Psoas muscle (tissue), 8 donors: ENCODE results near the gene CHD5. TPM values are rescaled to one million over a fixed set of nuclear protein-coding genes. Genes with fewer than 3 reads are reported as not detected.

Experiments used
- ATAC-seq, 4 donors: fragments of 200-7000 bp; cut with Tn5 transposase; one replicate each; pipeline ENCODE4 v1.9.1; 2020; ENCODE audit warnings: moderate library complexity in 3 of 4, mild to moderate bottlenecking in 2 of 4
- DNase-seq, 2 donors: peaks; one replicate each; pipeline ENCODE4 v3.0.0-alpha.2; 2020
- H3K27ac ChIP-seq: fragments of 200-600 bp; one replicate; pipeline ENCODE4 v1.8.0; 2022
- H3K27me3 ChIP-seq, 3 donors: fragments of 200-600 bp in 1 of 3; one replicate each; pipeline versions ENCODE4 v1.6.1 to v1.8.0; 2013 to 2022; ENCODE audit warnings: low read length in 2 of 3, mild to moderate bottlenecking in 2 of 3, moderate library complexity in 1 of 3; ENCODE audit not compliant: insufficient read depth in 3 of 3
- H3K36me3 ChIP-seq, 2 donors: fragments of 200-600 bp in 1 of 2; one replicate each; pipeline versions ENCODE4 v1.6.1 to v1.8.0; 2013 to 2022; ENCODE audit warnings: low read depth in 1 of 2, mild to moderate bottlenecking in 1 of 2, moderate library complexity in 1 of 2; ENCODE audit not compliant: insufficient read depth in 1 of 2
- H3K4me1 ChIP-seq: fragments of 200-600 bp; one replicate; pipeline ENCODE4 v1.8.0; 2022
- H3K4me3 ChIP-seq: fragments of 200-600 bp; one replicate; pipeline ENCODE4 v1.8.0; 2022; ENCODE audit warnings: mild to moderate bottlenecking
- H3K9me3 ChIP-seq: fragments of 200-600 bp; one replicate; pipeline ENCODE4 v1.8.0; 2022
- CTCF ChIP-seq: fragments of 200-600 bp; IDR thresholded peaks from one replicate; pipeline ENCODE4 v1.8.0; 2022; ENCODE audit warnings: antibody characterized with exemption
- WGBS, 3 donors: extraction: QIAGEN DNeasy Blood & Tissue Kit; methylation state at CpG; one replicate each; pipeline versions ENCODE4 v1.1.6 to v1.1.7; 2013; 5-methylcytosine and 5-hydroxymethylcytosine counted together
- intact Hi-C, 2 donors: fragments of 100-400 bp; cut with DNase I; formaldehyde crosslinking; loops; one replicate each; pipeline versions ENCODE4 v1.11.0 to v1.14.2; 2022
- polyA plus RNA-seq, 3 donors: library from polyadenylated mRNA; stranded (reverse); fragments of 200-250 nt; gene quantifications; one replicate each; pipeline ENCODE4 v1.2.3, GENCODE V29; 2013
- total RNA-seq, 4 donors: library from RNA; stranded (reverse); fragmentation: NEBNext Ultra II Directional in 2 of 4; extraction: Animal tissue kit (Norgen Biotek cat#: 25700) in 2 of 4; gene quantifications; one replicate each; pipeline versions ENCODE4 v1.2.1 to v1.2.4, GENCODE V29; 2021 to 2023
- donor health status: healthy with polysubstance abuse.
- donor health status: DM: no; HTN: no; CAD: no; lungs with moderate emphysema.
- donor health status: Bipolar disorder and iron deficiency.
- donor health status: healthy.
- donor health status: DM: yes; HTN: yes; CAD: no.
- donor health status: DM: no; HTN: no; CAD: no.
- donor health status: DM: no; HTN: no; CAD: no.
- donor health status: DM: yes; HTN: yes; CAD: no.

The CHD5 gene
- total and polyA plus RNA-seq, 7 donors, result 0.03 to 0.38 (median 0.24) TPM; not detected in 2

DNA sequence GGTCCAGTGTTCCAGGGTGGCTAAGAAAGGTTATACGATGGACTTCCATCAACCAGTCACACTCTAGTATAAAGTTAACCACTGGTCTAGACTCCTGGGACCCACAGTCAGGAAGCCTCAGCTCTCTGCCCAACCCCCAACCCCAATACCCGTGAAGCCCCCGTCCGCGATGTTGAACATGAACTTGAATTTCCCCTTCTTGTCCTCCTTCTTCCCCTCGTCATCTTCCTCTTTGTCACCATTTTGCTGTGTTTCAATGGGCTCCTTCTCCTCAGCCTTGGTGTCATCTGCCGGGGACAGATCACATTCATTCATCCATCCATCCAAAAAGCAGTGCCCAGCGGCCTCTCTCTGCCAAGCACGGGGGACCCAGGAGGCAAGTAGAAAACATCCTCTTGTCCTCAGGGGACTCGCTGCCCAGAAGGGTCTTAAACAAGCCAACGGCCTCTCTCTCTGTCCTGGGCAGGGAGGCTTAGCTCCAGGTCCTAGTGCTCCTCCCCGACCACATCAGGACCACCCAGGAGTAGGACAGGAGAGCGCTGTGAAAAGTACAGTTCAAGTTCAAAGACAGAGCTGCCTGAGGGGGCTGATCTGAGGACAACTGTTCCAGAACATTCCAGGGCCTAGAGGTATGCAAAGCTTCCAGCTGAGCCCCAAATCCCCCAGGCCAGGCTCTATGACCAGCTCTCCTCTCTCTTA lies 68.0 kb downstream of the CHD5 start:
- no peaks in the 10 kb centered on the region for H3K4me1 ChIP-seq
- 65 to 73% (median 69%) methylated on average over 13 of the region's 13 CpGs for WGBS, 3 donors
- no peak for TF ChIP-seq CTCF
- ATAC-seq (no peak), DNase-seq (no peak)
- no peaks in the 10 kb centered on the region for H3K36me3 ChIP-seq
- intact Hi-C loops, result no loop called here
- H3K9me3 ChIP-seq, result peaks cover 8% of the 10 kb centered on the region
- H3K4me3 ChIP-seq, result no peak overlapping the region
- H3K27me3 ChIP-seq, result peaks cover 0 to 21% (median 3%) of the 10 kb centered on the region in 3 donors
- H3K27ac ChIP-seq, result no peak overlapping the region

GRCh38 chr1:6111571-6111970 lies 68.5 kb downstream of the CHD5 start:
- ATAC-seq (no peak), DNase-seq (peak; percentile 6 to 40)
- no peaks in the 10 kb centered on the region for H3K4me1 ChIP-seq
- no peak overlapping the region for H3K27ac ChIP-seq
- no peak overlapping the region for H3K4me3 ChIP-seq
- H3K36me3 ChIP-seq, result no peaks in the 10 kb centered on the region
- peaks cover 0 to 21% (median 3%) of the 10 kb centered on the region in 3 donors for H3K27me3 ChIP-seq
- intact Hi-C loops, result no loop called here
- 43 to 53% (median 52%) methylated on average over 24 of the region's 24 CpGs for WGBS, 3 donors
- H3K9me3 ChIP-seq, result peaks cover 8% of the 10 kb centered on the region
- TF ChIP-seq CTCF, result no peak

DNA sequence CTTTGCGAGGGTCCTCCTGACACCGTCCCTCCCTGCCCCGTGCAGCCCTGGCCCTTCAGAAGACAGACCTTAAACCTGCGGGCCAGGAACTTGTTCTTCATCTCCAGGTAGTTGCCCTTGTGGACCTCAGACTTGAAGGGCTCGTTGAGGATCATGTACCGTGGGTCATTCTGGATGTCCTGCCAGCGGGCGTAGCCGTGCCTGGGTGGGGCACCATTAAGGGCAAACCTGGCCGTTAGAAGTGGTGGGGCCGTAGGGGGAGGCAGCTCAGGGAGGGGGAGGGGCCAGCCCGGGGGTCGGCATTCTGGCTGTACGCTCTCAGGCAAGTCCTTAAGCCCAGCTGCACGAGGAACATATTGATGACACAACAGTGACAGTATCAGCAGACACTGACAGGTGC lies 69.8 kb downstream of the CHD5 start:
- no peak overlapping the region for H3K4me3 ChIP-seq
- TF ChIP-seq CTCF, result no peak
- peaks cover 0 to 21% (median 3%) of the 10 kb centered on the region in 3 donors for H3K27me3 ChIP-seq
- DNase-seq, result no peak
- WGBS, 3 donors, result 68 to 71% (median 69%) methylated on average over 15 of the region's 15 CpGs
- no peak overlapping the region for H3K27ac ChIP-seq
- H3K36me3 ChIP-seq, result no peaks in the 10 kb centered on the region
- no peaks in the 10 kb centered on the region for H3K4me1 ChIP-seq
- intact Hi-C loops, result no loop called here
- ATAC-seq, result no peak
- no peaks in the 10 kb centered on the region for H3K9me3 ChIP-seq

DNA sequence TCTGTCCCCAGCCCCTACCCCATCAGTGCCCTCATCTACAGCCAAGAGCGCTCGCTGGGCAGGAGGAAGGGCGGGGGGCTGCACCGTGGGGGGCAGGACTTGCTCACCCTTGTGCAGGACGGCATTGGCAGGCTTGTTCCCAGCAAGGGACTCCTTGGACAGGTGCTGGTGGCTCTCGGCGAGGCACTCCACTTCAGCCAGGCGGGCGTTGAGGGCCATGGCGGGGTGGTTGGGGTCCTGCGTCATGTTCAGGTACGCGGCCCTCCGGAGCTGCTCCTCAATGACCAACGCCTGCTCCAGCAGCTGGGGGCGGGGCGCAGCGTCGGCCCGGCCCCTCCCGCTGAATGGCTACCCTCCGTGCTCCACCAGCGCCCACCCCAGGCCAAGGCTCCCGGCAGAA lies 70.4 kb downstream of the CHD5 start:
- Histone ChIP-seq H3K27ac (no peak overlapping the region), H3K27me3 (peaks cover 0 to 21% (median 3%) of the 10 kb centered on the region in 3 donors), H3K4me3 (no peak overlapping the region), H3K9me3 (no peaks in the 10 kb centered on the region), H3K4me1 (no peaks in the 10 kb centered on the region), H3K36me3 (no peaks in the 10 kb centered on the region)
- WGBS, 3 donors, result 67 to 75% (median 67%) methylated on average over 15 to 24 of the region's 24 CpGs
- DNase-seq (peak; percentile 6 to 30), ATAC-seq (no peak)
- intact Hi-C loops, result no loop called here
- TF ChIP-seq CTCF, result no peak
